Ishikawa (cell line): ENCODE measurements around the gene MTERF4.

Experiments used
- CEBPB ChIP-seq: IDR thresholded peaks from 2 replicates; pipeline ENCODE4 v1.6.1; 2012
- NFIC ChIP-seq: IDR thresholded peaks from 2 replicates; pipeline ENCODE4 v1.6.1; 2012
- TEAD4 ChIP-seq: IDR thresholded peaks from 2 replicates; pipeline ENCODE4 v1.6.1; 2012
- YY1 ChIP-seq: IDR thresholded peaks from 2 replicates; pipeline ENCODE4 v1.6.1; 2012; ENCODE audit warnings: low read depth

DNA sequence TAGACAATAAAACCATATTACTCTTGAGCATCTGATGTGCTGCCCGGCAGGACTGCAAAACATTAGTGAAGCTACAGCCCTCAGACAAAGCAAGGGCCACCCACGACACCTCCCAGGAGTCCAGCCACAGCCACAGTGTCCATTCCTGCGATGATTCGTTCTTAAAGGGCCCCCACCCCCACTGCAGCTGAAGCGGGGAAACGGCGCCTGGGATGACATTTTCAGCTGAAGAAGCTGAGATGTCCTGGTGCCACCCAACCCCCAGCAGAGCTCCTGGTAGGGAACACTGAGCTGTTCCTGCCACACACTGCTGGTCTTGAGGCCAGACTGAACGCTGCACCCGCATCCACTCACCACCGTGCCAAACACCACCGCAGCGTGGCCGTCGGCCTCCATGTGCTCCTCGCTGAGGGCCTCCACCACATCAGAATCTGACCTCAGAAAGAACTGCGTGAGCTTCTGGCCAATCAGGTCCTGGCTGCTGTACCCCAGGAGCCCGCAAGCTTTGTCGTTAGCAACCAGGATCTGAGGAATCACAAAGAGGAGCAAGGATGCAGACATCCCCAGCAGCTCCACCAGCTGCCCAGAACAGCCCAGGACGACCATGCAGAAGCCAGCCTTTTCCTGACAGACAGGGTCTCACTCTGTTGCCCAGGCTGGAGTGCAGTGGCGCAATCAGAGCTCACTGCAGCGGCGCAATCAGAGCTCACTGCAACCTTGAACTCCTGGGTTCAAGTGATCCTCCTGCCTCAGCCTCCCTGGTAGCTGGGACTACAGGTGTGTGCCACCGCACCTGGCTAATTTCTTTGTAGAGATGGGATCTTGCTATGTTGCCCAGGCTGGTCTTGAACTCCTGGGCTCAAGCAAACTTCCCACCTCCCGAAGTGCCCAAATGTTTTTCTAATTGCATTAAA is 37.7 kb upstream of the MTERF4 start:
- TF ChIP-seq CEBPB, result no peak
- no peak for TF ChIP-seq TEAD4
- no peak for TF ChIP-seq YY1
- TF ChIP-seq NFIC, result no peak
